Esophagus muscularis mucosa (tissue), 3 donors: ENCODE data around the gene NAT14.

Experiments used
- POLR2A ChIP-seq: fragments of 450-650 bp; IDR thresholded peaks from one replicate; pipeline ENCODE4 v1.6.1; 2017; ENCODE audit warnings: antibody characterized with exemption, moderate library complexity, mild to moderate bottlenecking, low read depth
- TF ChIP-seq, protein P1 (sequence below), 3 experiments: fragments of 200-600 bp in 2 of 3; fragments of 450-650 bp in 1 of 3; sonication (generic) in 2 of 3; IDR thresholded peaks; one replicate each; pipeline ENCODE4 v1.5.1; 2017 to 2019; ENCODE audit warnings: antibody characterized with exemption in 3 of 3, mild to moderate bottlenecking in 2 of 3, moderate library complexity in 1 of 3

DNA sequence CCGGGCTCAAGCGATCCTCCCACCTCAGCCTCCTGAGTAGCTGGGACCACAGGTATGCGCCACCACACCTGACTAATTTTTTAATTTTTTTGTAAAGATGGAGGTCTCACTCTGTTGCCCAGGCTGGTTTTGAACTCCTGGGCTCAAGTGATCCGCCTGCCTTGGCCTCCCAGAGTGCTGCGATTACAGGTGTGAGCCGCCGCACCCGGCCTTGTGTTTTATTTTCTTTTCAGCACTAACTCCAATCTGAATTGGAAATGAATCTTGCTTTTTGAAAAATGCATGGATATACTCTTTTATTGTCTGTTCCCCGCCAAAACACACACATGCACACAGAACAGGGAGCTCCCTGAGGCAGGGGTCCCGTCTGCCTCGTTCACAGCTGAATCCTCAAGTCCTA, 22.3 kb upstream of the NAT14 start:
- no peak for TF ChIP-seq POLR2A
- TF ChIP-seq, protein P1, sequence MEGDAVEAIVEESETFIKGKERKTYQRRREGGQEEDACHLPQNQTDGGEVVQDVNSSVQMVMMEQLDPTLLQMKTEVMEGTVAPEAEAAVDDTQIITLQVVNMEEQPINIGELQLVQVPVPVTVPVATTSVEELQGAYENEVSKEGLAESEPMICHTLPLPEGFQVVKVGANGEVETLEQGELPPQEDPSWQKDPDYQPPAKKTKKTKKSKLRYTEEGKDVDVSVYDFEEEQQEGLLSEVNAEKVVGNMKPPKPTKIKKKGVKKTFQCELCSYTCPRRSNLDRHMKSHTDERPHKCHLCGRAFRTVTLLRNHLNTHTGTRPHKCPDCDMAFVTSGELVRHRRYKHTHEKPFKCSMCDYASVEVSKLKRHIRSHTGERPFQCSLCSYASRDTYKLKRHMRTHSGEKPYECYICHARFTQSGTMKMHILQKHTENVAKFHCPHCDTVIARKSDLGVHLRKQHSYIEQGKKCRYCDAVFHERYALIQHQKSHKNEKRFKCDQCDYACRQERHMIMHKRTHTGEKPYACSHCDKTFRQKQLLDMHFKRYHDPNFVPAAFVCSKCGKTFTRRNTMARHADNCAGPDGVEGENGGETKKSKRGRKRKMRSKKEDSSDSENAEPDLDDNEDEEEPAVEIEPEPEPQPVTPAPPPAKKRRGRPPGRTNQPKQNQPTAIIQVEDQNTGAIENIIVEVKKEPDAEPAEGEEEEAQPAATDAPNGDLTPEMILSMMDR (IDR thresholded peaks at IDR 0.05): no peak
